PC-3 (cell line): Measurements from ENCODE around the gene HOXD12.

Experiments used
- CTCF ChIP-seq: fragments of 300-600 bp; sonication (generic); conservative IDR thresholded peaks from 2 replicates; pipeline ENCODE4 v1.5.1; 2017; ENCODE audit warnings: antibody characterized with exemption, low read depth, mild to moderate bottlenecking, low read length
- EZH2 ChIP-seq: fragments of 300-600 bp; sonication (generic); IDR thresholded peaks from one replicate; pipeline ENCODE4 v1.6.1; 2017; ENCODE audit warnings: antibody characterized with exemption, mild to moderate bottlenecking, low read length; ENCODE audit not compliant: unreplicated experiment

- TF ChIP-seq CTCF: peak; percentile 91
- TF ChIP-seq EZH2: no peak
These were observed 11.7 kb downstream of the HOXD12 start for GRCh38 chr2:176111309-176111663.
